ENCODE measurements around the gene PSMB5. TPM values are rescaled to one million over a fixed set of nuclear protein-coding genes. Genes with fewer than 3 reads are reported as not detected.

PSMB5 gene
- total RNA-seq, 4 donors from 2014 or later, result 8.6 to 85.1 (median 42.5) TPM

GRCh38 chr14:23047751-23048693 is 13.3 kb upstream of the PSMB5 start:
- Histone ChIP-seq H3K9me3 (no peaks in the 10 kb centered on the region), H3K4me3 (no peak overlapping the region), H3K27ac (no peak overlapping the region), H3K4me1 (no peaks in the 10 kb centered on the region), H3K36me3 (no peaks in the 10 kb centered on the region), H3K27me3 (no peaks in the 10 kb centered on the region)
- no peak for TF ChIP-seq POLR2A (IDR thresholded peaks at IDR 0.05)
- TF ChIP-seq EP300 (IDR thresholded peaks at IDR 0.05; ENCODE audit: low read depth), result no peak
- TF ChIP-seq POLR2AphosphoS5 (IDR thresholded peaks at IDR 0.05), result no peak
- no peak for TF ChIP-seq CTCF (IDR thresholded peaks at IDR 0.05)
- DNase-seq, result no peak
- intact Hi-C loops (cut with DNase I; ENCODE audit: low total_unique reads) (no loop called here), in situ Hi-C loops (cut with MboI; ENCODE audit: low pct_ligation_motif_present in 1 of 4, low pct_unique_long_range_greater_than_20kb in 1 of 4, low sequenced_read_pairs in 3 of 4) (no loop called here)
- WGBS, 2 donors (ENCODE audit: low coverage in 1 of 2), result 83 to 90% methylated on average over 1 to 81 of the region's 85 CpGs

DNA sequence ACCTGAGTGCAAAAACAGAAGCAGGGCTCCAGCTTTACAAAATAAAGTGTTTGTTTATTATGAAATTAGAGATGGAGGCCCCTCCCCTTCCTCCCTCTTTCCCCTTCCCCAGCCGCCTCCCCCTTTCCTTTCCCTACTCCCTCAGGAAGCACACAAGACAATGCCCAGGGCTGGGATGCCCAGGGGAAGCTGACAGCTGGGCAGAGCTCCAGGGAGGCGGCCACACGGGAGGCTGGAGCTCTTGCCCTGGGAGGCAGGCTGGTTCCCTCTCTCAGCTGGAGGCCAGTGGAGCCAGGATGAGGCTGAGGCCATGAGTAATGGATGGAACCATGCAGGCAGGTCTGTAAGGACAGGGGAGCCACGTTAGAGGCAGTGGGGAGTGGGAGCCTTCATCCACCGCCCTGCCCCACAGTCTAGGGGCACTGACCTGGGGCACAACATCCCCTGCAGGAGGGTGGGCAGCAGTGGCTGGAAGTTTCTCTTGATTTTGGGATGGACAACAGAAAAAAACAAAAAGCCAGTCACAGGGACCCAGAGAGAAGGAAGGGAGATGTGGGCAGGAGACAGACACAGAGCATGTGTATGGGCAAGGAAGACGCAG is 12.4 kb upstream of the PSMB5 start:
- intact Hi-C loops (cut with DNase I; ENCODE audit: low total_unique reads), result no loop called here
- no peaks in the 10 kb centered on the region for H3K27me3 ChIP-seq
- no peak for DNase-seq
- no peak overlapping the region for H3K4me3 ChIP-seq
- WGBS, 2 donors (ENCODE audit: low coverage in 1 of 2), result 76 to 82% methylated on average over 1 to 6 of the region's 6 CpGs
- H3K36me3 ChIP-seq, result no peaks in the 10 kb centered on the region
- in situ Hi-C loops (cut with MboI; ENCODE audit: low pct_ligation_motif_present in 1 of 4, low pct_unique_long_range_greater_than_20kb in 1 of 4, low sequenced_read_pairs in 3 of 4), result no loop called here
- no peaks in the 10 kb centered on the region for H3K9me3 ChIP-seq
- H3K4me1 ChIP-seq, result no peaks in the 10 kb centered on the region
- TF ChIP-seq EP300 (IDR thresholded peaks at IDR 0.05; ENCODE audit: low read depth) (no peak), POLR2A (IDR thresholded peaks at IDR 0.05) (no peak), CTCF (IDR thresholded peaks at IDR 0.05) (no peak), POLR2AphosphoS5 (IDR thresholded peaks at IDR 0.05) (no peak)
- H3K27ac ChIP-seq, result no peak overlapping the region

DNA sequence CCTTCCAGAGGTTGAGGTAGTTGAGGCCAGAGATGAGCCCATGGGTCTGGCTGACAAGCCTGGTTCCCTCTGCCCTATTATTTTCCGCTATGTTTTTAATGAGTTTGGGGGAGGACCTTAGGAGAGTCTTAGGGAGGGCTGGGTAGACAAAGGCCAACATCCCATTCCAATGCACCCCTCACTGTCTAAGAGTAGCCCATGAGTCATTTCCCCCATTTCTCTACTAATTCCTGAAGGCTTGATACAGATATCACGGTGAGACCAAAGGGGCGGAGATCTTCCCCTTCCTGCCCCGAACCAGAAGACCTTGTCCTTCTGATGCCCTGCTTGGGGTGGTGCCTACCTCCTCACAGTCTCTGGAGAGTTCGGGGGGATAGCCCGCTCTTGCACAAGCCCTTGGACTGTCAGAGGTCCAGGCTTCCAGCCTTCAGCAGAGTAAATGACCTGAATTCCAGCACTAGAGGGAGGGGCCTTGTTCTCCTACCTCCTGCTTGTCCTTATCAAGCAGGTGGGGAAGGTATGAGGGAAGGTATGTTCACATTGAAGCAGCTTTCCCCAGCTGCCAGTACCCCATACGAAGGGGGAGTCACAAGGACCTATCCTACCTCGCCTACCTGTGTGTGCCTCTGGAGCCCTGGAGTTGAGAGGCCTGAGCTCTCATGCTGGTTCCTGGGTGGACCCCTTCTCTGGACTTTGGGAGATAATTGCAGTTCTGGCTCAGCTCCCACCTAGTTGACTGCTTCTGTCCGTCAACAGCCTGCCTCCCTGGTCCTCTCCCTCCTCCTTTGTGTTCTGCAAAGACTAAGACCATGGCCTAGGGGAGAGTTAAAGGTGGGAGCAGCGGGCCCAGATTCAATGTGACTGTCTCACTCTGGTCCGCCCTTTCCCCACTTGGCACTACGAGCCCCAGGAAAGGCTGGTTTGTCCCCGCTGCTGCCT is 11.0 kb upstream of the PSMB5 start:
- H3K4me1 ChIP-seq, result no peaks in the 10 kb centered on the region
- H3K9me3 ChIP-seq, result no peaks in the 10 kb centered on the region
- H3K27ac ChIP-seq, result no peak overlapping the region
- DNase-seq, result no peak
- no peak for TF ChIP-seq CTCF (IDR thresholded peaks at IDR 0.05)
- TF ChIP-seq POLR2AphosphoS5 (IDR thresholded peaks at IDR 0.05), result no peak
- intact Hi-C loops (cut with DNase I; ENCODE audit: low total_unique reads), result no loop called here
- in situ Hi-C loops (cut with MboI; ENCODE audit: low pct_ligation_motif_present in 1 of 4, low pct_unique_long_range_greater_than_20kb in 1 of 4, low sequenced_read_pairs in 3 of 4), result no loop called here
- WGBS, 2 donors (ENCODE audit: low coverage in 1 of 2), result 84% methylated on average over 10 to 13 of the region's 13 CpGs
- no peak overlapping the region for H3K4me3 ChIP-seq
- no peaks in the 10 kb centered on the region for H3K36me3 ChIP-seq
- H3K27me3 ChIP-seq, result no peaks in the 10 kb centered on the region

GRCh38 chr14:23044840-23045239 is 10.1 kb upstream of the PSMB5 start:
- H3K4me1 ChIP-seq, result no peaks in the 10 kb centered on the region
- no peak for TF ChIP-seq CTCF (IDR thresholded peaks at IDR 0.05)
- no peak for TF ChIP-seq POLR2AphosphoS5 (IDR thresholded peaks at IDR 0.05)
- no peak for TF ChIP-seq POLR2A (IDR thresholded peaks at IDR 0.05)
- no peak for TF ChIP-seq EP300 (IDR thresholded peaks at IDR 0.05; ENCODE audit: low read depth)
- H3K9me3 ChIP-seq, result no peaks in the 10 kb centered on the region
- intact Hi-C loops (cut with DNase I; ENCODE audit: low total_unique reads) (no loop called here), in situ Hi-C loops (cut with MboI; ENCODE audit: low pct_ligation_motif_present in 1 of 4, low pct_unique_long_range_greater_than_20kb in 1 of 4, low sequenced_read_pairs in 3 of 4) (no loop called here)
- WGBS, 2 donors (ENCODE audit: low coverage in 1 of 2), result 69 to 77% methylated on average over 6 to 8 of the region's 8 CpGs
- no peak overlapping the region for H3K27ac ChIP-seq
- no peak overlapping the region for H3K4me3 ChIP-seq
- DNase-seq, result no peak
- no peaks in the 10 kb centered on the region for H3K27me3 ChIP-seq
- no peaks in the 10 kb centered on the region for H3K36me3 ChIP-seq
